MM.1S (cell line): ENCODE results near the gene NRG3.

Experiments used
- EZH2phosphoT487 ChIP-seq: fragments of 300-600 bp; sonication (generic); IDR thresholded peaks from 2 replicates; pipeline ENCODE4 v1.6.1; 2018; ENCODE audit warnings: antibody characterized with exemption, low read length
- TF ChIP-seq, protein P1 (sequence below): fragments of 300-600 bp; sonication (generic); IDR thresholded peaks from 2 replicates; pipeline ENCODE4 v1.5.1; 2016; ENCODE audit warnings: antibody characterized with exemption, low read length, mixed read lengths

DNA sequence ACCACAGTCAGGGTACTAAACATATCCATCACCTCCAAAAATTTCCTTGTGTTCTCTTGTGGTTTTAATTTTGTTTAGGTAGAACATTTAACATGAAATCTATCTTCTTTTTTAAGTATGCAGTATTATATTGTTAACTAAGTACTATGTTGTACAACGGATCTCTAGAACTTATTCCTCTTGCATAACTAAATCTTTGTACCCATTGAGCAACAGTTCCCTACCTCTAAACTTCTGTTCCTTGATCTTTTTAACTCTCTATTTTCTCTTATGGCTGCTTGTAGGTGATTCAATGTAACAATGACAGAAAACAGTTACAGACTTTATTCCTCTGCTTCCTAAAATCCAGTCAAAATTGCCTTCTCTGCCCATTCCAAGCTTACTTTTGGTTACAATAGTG lies 9.9 kb downstream of the NRG3 start:
- TF ChIP-seq, protein P1, sequence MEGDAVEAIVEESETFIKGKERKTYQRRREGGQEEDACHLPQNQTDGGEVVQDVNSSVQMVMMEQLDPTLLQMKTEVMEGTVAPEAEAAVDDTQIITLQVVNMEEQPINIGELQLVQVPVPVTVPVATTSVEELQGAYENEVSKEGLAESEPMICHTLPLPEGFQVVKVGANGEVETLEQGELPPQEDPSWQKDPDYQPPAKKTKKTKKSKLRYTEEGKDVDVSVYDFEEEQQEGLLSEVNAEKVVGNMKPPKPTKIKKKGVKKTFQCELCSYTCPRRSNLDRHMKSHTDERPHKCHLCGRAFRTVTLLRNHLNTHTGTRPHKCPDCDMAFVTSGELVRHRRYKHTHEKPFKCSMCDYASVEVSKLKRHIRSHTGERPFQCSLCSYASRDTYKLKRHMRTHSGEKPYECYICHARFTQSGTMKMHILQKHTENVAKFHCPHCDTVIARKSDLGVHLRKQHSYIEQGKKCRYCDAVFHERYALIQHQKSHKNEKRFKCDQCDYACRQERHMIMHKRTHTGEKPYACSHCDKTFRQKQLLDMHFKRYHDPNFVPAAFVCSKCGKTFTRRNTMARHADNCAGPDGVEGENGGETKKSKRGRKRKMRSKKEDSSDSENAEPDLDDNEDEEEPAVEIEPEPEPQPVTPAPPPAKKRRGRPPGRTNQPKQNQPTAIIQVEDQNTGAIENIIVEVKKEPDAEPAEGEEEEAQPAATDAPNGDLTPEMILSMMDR, result no peak
- TF ChIP-seq EZH2phosphoT487, result no peak
